GM12865 (cell line): Measurements from ENCODE around the gene KAT7.

Experiments
- DNase-seq: peaks from one replicate; pipeline ENCODE4 v3.0.0; 2010; ENCODE audit warnings: low read depth
- H3K4me3 ChIP-seq: 2 replicates; pipeline ENCODE4 v1.5.1; 2011; ENCODE audit warnings: mild to moderate bottlenecking, low read depth, low read length, control low read depth
- TF ChIP-seq, protein P1 (sequence below): IDR thresholded peaks from 2 replicates; pipeline ENCODE4 v1.5.1; 2011; ENCODE audit warnings: low read length, control low read depth, low read depth, inconsistent platforms; ENCODE audit not compliant: insufficient read depth; ENCODE audit errors: missing control alignments

Gene KAT7

GRCh38 chr17:49859991-49860953 is 71.8 kb downstream of the KAT7 start:
- DNase-seq: no peak

DNA sequence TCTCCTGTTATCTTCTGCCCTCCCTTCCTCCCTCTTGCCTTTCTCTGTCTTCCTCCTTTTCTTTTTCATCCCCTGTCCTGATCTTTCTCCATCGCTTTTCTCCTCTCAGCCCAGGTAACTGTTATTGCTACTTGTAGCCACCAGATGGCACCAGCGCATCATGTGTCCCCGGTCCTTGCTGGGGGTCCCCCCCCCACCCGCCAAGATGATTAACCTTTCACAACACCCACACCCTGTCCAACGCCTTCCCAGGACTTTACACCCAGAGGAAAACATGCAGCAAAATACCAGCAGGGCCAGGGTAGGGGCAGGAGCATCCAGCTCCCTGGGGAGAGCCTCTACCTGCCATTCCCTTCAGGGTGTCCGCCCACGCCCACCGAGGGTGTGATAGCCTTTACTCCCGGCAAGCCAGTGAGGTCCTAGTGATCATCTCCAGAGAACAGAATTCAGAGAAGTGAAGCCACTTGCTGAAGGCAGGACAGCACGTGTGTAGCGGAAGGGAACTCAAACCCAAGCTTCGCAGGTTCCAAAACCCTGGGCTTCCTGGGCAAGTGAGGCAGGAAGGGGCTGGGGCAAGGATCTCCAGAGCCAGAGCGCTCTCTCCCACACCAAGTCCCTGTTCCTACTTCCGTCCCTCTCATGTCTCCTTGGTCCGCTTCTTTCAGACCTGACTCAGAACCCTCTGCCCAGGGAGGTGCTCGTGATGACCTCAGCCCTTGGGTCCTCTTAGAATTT is 72.8 kb downstream of the KAT7 start:
- TF ChIP-seq, protein P1, sequence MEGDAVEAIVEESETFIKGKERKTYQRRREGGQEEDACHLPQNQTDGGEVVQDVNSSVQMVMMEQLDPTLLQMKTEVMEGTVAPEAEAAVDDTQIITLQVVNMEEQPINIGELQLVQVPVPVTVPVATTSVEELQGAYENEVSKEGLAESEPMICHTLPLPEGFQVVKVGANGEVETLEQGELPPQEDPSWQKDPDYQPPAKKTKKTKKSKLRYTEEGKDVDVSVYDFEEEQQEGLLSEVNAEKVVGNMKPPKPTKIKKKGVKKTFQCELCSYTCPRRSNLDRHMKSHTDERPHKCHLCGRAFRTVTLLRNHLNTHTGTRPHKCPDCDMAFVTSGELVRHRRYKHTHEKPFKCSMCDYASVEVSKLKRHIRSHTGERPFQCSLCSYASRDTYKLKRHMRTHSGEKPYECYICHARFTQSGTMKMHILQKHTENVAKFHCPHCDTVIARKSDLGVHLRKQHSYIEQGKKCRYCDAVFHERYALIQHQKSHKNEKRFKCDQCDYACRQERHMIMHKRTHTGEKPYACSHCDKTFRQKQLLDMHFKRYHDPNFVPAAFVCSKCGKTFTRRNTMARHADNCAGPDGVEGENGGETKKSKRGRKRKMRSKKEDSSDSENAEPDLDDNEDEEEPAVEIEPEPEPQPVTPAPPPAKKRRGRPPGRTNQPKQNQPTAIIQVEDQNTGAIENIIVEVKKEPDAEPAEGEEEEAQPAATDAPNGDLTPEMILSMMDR: peak; percentile 76
- peak; percentile 46 for DNase-seq
- H3K4me3 ChIP-seq: no peak overlapping the region

More at GRCh38 chr17:49859991-49860953, 71.8 kb downstream of the KAT7 start:
- TF ChIP-seq, protein P1: no peak
- H3K4me3 ChIP-seq: no peak overlapping the region

DNA sequence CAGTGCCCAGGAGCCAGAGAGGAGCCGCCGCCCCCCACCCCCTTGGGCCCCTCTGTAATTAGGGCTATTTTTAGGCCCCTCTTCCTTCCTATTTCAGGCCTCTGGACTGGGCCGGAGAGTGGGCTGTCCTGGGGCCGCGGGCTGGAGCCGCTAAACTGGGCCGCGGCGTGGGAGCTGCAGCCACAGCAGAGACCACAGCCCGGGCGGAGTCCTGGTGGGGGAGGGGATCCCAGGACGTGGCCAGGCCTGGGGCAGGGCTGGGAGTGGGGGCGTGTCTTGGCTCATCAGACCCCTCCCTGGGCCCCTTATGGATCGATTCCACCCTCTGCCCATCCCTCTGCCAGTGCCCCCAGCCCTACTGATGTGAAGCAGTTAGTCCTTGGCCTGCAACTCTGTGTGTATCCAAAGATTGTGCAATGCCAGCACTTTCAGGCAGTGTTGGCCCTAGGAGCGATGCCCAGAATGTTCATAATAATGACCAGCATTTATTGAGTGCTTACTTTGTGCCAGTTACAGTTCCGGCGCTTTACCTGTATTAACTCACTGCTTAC is 74.4 kb downstream of the KAT7 start:
- TF ChIP-seq, protein P1: no peak
- no peak overlapping the region for H3K4me3 ChIP-seq
- DNase-seq: no peak

GRCh38 chr17:49866019-49866380 is 77.5 kb downstream of the KAT7 start:
- TF ChIP-seq, protein P1: no peak

GRCh38 chr17:49866882-49867413 is 78.5 kb downstream of the KAT7 start:
- no peak overlapping the region for H3K4me3 ChIP-seq
- DNase-seq: no peak
- TF ChIP-seq, protein P1: no peak

More at GRCh38 chr17:49866019-49866380, 77.5 kb downstream of the KAT7 start:
- no peak for DNase-seq
- no peak overlapping the region for H3K4me3 ChIP-seq

DNA sequence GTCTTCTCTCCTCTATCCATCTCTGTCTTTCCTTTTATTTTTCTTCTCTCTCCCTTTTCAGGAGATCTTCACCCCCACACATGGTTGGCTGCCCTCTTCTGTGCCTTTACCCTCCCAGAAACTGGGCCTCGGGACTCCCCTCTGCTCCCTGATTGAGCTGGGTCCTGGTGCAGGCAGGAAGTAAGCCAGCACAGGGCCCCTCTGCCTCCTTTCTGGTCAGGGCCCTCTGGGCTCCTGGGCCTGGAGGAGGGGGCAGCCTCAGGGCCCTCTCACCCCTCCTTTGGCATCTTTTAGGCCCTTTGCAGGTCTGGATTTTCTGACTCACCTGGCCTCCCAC is 80.5 kb downstream of the KAT7 start:
- DNase-seq: no peak
- H3K4me3 ChIP-seq: no peak overlapping the region
- TF ChIP-seq, protein P1: no peak
